A204.1 (cell line): ENCODE data around the gene ADAMTS12.
"Not testable (repeated sequence)": the region's sequence is repeated elsewhere in the genome, so short reads cannot be mapped to it uniquely, and the experiment has no call there.

Source experiments
- FAIRE-seq: peaks from 2 replicates; lab custom pipeline; 2012; peaks lifted over from hg19 to GRCh38; lab: Jason Lieb, UNC

ADAMTS12 gene

GRCh38 chr5:33582417-33582816 lies 309.4 kb downstream of the ADAMTS12 start:
- FAIRE-seq: no peak

GRCh38 chr5:33579789-33580188 lies 312.0 kb downstream of the ADAMTS12 start:
- no peak for FAIRE-seq

GRCh38 chr5:33579152-33579551 lies 312.6 kb downstream of the ADAMTS12 start:
- FAIRE-seq: no peak

GRCh38 chr5:33576726-33577590 lies 314.8 kb downstream of the ADAMTS12 start:
- FAIRE-seq: no peak

GRCh38 chr5:33565324-33565723 lies 326.5 kb downstream of the ADAMTS12 start:
- FAIRE-seq: no peak

GRCh38 chr5:33563983-33564908 lies 327.5 kb downstream of the ADAMTS12 start:
- no peak for FAIRE-seq

- no peak for FAIRE-seq
Measured at GRCh38 chr5:33563530-33563929, 328.3 kb downstream of the ADAMTS12 start.

- FAIRE-seq: no peak
Measured at GRCh38 chr5:33558489-33558888, 333.3 kb downstream of the ADAMTS12 start.

- no peak for FAIRE-seq
Measured at GRCh38 chr5:33557605-33558004, 334.2 kb downstream of the ADAMTS12 start.

GRCh38 chr5:33556330-33557328 lies 335.2 kb downstream of the ADAMTS12 start:
- FAIRE-seq: no peak

- FAIRE-seq: no peak
Measured at GRCh38 chr5:33549982-33550567, 341.7 kb downstream of the ADAMTS12 start.

- not testable (repeated sequence) for FAIRE-seq
Measured at GRCh38 chr5:33539790-33540189, 352.0 kb downstream of the ADAMTS12 start.

- FAIRE-seq: no peak
Measured at GRCh38 chr5:33539212-33539611, 352.6 kb downstream of the ADAMTS12 start.

GRCh38 chr5:33538201-33538600 lies 353.6 kb downstream of the ADAMTS12 start:
- no peak for FAIRE-seq

GRCh38 chr5:33537240-33537639 lies 354.6 kb downstream of the ADAMTS12 start:
- no peak for FAIRE-seq

GRCh38 chr5:33536802-33537201 lies 355.0 kb downstream of the ADAMTS12 start:
- FAIRE-seq: no peak

- FAIRE-seq: no peak
Measured at GRCh38 chr5:33531824-33532223, 360.0 kb downstream of the ADAMTS12 start.

- FAIRE-seq: no peak
Measured at GRCh38 chr5:33531037-33531298, 360.8 kb downstream of the ADAMTS12 start.

- FAIRE-seq: no peak
Measured at GRCh38 chr5:33530183-33531036, 361.4 kb downstream of the ADAMTS12 start.

GRCh38 chr5:33527696-33528095 lies 364.1 kb downstream of the ADAMTS12 start:
- no peak for FAIRE-seq

- no peak for FAIRE-seq
Measured at GRCh38 chr5:33526755-33527154, 365.0 kb downstream of the ADAMTS12 start.
